HG03354 (cell line): ENCODE measurements around the gene GIGYF1.

ENCODE experiments used
- ATAC-seq: cut with Tn5 transposase; IDR thresholded peaks from one replicate; pipeline ENCODE4 v1.9.1; 2021; ENCODE audit warnings: mild to moderate bottlenecking; ENCODE audit not compliant: unreplicated experiment, poor library complexity, severe bottlenecking

The GIGYF1 gene

GRCh38 chr7:100685631-100686145 is 8.4 kb downstream of the GIGYF1 start:
- no peak for ATAC-seq

- ATAC-seq, result no peak
Observed at GRCh38 chr7:100685049-100685605, 8.9 kb downstream of the GIGYF1 start.

GRCh38 chr7:100684534-100685042 is 9.5 kb downstream of the GIGYF1 start:
- no peak for ATAC-seq

- no peak for ATAC-seq
Observed at GRCh38 chr7:100683659-100684533, 10.2 kb downstream of the GIGYF1 start.

GRCh38 chr7:100682991-100683658 is 10.9 kb downstream of the GIGYF1 start:
- ATAC-seq, result no peak

GRCh38 chr7:100682228-100682741 is 11.8 kb downstream of the GIGYF1 start:
- ATAC-seq, result no peak

- no peak for ATAC-seq
Observed at GRCh38 chr7:100681491-100682227, 12.4 kb downstream of the GIGYF1 start.

- ATAC-seq, result no peak
Observed at GRCh38 chr7:100680576-100681271, 13.3 kb downstream of the GIGYF1 start.

- ATAC-seq, result no peak
Observed at GRCh38 chr7:100679927-100680575, 14.0 kb downstream of the GIGYF1 start.

- no peak for ATAC-seq
Observed at GRCh38 chr7:100679129-100679926, 14.7 kb downstream of the GIGYF1 start.

GRCh38 chr7:100678291-100678984 is 15.6 kb downstream of the GIGYF1 start:
- ATAC-seq, result no peak

GRCh38 chr7:100677308-100678267 is 16.5 kb downstream of the GIGYF1 start:
- no peak for ATAC-seq

- no peak for ATAC-seq
Observed at GRCh38 chr7:100676501-100677306, 17.3 kb downstream of the GIGYF1 start.

GRCh38 chr7:100675581-100676350 is 18.3 kb downstream of the GIGYF1 start:
- peak; percentile 41 for ATAC-seq

GRCh38 chr7:100675105-100675451 is 19.0 kb downstream of the GIGYF1 start:
- ATAC-seq, result peak; percentile 1
